Gastrocnemius medialis (tissue), 4 donors: Measurements from ENCODE around the gene ZNF213.

Experiments used
- POLR2A ChIP-seq, 2 donors: fragments of 450-650 bp; IDR thresholded peaks; one replicate each; pipeline ENCODE4 v1.6.1; 2017; ENCODE audit warnings: antibody characterized with exemption in 2 of 2, mild to moderate bottlenecking in 2 of 2, moderate library complexity in 2 of 2
- TF ChIP-seq, protein P1 (sequence below), 5 experiments: fragments of 450-650 bp in 3 of 5; fragments of 200-600 bp in 2 of 5; sonication (generic) in 2 of 5; IDR thresholded peaks in 4 of 5; conservative IDR thresholded peaks in 1 of 5; 1 replicate in 4 of 5; 2 replicates in 1 of 5; pipeline ENCODE4 v1.5.1; 2016 to 2019; ENCODE audit warnings: antibody characterized with exemption in 5 of 5, mild to moderate bottlenecking in 3 of 5, moderate library complexity in 3 of 5

DNA sequence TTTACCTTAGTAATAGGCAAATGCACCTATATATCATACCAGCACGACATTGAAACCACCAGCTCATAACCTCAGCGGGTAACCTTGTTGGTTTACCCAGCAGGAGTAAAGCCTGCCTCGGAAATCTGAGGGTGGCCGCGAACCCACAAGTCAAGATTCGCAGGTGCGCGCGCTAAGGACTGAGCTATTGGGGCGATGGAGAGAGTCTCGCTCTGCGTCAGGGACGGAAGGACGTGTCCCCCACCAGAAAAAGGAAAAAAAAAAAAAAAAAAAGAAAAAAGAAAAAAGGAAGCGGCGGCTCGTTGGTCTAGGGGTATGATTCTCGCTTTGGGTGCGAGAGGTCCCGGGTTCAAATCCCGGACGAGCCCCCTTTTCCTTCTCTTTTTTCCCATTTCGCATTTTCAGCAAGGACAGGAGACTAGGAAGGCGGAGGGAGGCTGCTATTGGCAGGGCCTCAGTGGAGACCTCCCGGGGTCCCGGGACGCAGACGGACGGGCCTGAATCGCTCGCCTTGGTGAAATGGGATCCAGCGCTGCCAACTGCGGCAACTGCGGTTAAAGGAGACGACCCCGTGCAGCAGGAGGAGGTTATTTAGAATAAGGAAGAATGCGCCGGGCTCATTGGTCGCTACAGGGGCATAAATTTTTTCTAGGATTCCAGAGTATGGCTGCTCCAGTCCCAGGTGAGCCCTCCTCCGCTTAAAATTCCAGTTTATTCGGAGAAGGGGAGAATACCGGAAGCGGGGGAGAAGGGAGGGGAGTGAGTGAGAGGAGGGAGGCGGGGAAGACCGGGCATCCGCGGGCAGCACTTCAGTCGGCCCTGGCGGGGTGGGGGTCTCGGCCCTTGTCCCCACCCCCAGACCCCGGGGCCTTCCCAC, 53.2 kb downstream of the ZNF213 start, which contains the start of gene OR1F1:
- TF ChIP-seq, protein P1, sequence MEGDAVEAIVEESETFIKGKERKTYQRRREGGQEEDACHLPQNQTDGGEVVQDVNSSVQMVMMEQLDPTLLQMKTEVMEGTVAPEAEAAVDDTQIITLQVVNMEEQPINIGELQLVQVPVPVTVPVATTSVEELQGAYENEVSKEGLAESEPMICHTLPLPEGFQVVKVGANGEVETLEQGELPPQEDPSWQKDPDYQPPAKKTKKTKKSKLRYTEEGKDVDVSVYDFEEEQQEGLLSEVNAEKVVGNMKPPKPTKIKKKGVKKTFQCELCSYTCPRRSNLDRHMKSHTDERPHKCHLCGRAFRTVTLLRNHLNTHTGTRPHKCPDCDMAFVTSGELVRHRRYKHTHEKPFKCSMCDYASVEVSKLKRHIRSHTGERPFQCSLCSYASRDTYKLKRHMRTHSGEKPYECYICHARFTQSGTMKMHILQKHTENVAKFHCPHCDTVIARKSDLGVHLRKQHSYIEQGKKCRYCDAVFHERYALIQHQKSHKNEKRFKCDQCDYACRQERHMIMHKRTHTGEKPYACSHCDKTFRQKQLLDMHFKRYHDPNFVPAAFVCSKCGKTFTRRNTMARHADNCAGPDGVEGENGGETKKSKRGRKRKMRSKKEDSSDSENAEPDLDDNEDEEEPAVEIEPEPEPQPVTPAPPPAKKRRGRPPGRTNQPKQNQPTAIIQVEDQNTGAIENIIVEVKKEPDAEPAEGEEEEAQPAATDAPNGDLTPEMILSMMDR (IDR thresholded peaks at IDR 0.05 in 4 of 5, conservative IDR thresholded peaks at IDR 0.05 in 1 of 5): no peak
- TF ChIP-seq POLR2A (IDR thresholded peaks at IDR 0.05): no peak
